HG03196 (cell line): ENCODE data around the gene B4GALT1.

Source experiments
- ATAC-seq: cut with Tn5 transposase; IDR thresholded peaks from one replicate; pipeline ENCODE4 v1.9.1; 2021; ENCODE audit not compliant: unreplicated experiment

The B4GALT1 gene

DNA sequence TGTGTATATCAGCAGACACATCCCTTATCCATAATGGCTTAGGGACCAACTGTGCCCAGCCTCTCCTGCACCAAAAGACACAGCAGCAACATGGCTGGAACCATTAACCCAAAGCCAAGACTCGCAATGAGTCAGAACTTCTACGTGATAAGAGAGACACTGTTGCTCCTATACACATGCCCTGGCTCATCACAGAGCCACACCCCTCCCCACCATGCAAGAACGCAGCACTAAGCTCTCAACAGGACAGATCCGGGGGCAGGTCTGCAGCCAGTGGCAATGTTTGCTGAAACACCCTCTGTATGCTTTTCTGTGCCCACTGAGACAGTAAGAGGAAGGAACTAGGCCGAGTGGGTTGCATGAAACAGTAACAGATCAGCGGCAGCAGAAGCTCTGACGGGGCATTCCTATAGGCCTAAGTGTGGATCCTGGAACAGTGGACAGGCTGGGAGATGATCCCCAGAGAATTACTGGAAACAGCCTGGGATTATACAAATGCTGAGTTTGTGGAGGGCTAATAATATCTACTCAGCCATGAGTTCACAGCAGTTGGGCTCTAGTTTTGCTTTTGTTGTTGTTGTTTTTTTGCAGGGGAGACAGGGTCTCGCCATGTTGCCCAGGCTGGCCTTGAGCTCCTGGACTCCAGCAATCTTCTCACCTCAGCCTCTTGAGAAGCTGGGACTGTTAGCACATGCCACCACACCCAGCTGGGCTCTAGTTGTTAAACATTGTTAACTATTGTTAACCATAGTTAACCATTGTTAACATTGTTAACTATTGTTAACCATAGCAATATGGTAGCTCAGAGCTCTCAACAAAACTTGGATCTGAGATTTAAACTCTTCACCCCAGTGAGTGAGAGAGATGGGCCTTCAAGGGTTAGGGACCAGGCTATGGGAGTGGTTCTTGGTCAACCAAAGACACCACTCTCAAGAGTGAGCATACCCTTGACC, 41.0 kb downstream of the B4GALT1 start:
- no peak for ATAC-seq

DNA sequence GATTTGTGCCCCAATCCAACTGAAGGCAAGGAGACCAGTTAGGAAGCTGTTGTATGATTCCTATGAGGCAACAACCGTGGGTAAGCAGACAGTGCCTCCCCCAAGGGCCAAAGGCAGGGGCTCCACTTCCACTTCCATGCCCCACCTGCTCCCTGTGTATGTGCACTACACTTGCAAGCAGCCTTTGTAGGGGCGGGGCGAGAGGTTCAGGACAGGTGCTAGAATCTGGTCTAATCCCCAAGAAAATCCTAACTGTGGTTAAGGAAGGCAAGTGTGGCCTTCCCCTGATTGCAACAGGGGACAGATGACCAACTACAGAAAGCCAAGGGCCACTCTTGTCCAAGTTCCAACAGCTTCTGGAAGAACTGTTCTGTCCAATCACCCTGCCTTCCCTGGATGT, 41.7 kb downstream of the B4GALT1 start:
- ATAC-seq, result no peak

DNA sequence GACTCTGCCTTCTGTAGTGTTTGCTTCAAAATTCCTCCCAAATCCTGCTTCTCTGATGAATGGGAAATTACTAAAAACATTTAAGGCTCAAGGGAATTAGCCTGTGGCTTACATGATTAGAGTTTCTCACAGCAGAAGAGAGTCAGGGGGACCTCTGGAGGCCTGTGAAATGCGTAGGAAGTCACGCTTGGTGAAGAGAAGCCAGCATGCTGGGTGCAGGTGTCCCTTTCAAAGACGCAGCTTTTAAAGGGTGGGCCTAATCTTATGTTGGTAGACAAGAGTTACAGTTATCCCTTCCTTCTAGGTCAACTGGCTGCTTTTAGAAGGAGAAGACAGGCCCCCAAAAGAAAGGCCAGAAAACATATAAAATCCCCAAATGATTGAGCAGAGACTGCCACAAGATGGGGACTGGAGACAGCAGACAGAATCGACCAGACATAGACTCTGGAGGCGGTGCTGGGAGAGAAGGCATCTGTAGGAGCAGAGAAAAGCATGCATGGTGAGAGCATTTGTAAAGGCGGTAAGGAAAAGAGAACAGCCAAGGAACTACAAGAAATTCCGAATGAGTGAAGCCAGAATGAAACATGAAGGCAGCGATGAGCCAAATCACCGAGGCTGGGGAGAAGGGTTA, 42.3 kb downstream of the B4GALT1 start:
- ATAC-seq, result peak; percentile 46

DNA sequence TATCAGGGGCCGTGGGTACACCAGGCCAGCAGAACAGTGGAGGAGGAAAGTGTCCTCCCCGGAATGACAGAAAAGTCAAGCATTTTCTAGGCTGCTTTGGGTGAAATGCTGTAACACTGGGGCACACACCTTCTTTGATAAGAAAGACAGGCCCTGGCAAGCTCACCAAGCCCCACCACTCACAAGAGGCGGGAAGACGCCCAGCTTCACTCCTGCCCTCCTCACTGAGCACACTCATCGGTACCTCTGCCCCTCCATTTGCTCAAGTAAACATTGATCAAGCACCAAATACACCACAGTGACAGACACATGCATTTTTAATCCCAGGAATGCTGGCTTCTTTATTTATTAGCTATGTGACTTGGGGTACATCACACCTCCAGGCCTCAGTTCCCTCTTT, 43.1 kb downstream of the B4GALT1 start:
- no peak for ATAC-seq

DNA sequence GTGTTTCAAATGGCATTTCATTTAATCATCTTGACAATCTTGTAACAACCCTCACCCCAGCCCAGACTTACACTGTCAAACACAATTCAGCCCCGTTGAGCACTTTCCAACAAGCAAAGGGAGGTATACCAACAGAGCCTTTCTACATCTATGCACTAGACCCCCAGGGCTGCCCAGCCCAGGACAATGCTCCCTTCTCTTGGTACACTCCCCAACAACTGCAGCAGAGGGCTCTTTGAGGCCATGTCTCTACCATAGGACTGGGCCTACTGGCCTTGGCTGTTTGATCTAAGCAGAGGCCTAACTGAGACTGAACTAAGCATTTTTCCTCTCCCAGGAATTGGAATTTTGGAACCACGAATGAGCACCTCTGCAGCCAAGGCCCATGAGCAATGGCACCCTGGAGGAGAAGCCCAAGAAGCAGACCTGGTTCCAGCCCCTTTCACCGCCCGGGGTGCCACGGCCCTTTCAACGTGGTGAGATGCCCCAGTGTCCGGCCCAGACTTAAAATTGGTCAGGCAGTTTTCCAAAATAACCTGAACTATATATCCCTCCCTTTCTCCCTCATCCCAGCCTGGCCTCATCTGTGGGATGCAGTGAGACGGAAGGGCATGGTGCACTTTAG, 43.6 kb downstream of the B4GALT1 start:
- no peak for ATAC-seq

DNA sequence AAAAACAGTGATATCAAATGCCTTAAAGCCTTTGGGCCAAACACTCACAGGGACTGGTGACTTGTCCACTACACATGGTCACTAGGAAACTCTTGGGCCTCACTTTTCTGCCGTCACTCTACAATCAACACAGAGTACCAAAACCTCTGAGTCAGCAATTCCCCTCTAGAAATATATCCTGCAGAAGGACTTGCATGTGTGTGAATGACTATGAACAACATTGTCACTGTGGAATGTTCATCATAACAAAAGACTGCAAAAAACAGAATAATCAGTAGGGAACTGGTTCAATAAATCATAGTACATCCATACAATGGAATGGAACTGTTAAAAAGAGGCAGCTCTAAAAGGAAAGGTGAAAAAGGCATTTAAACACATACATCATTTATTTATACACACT, 46.5 kb downstream of the B4GALT1 start:
- ATAC-seq, result no peak

DNA sequence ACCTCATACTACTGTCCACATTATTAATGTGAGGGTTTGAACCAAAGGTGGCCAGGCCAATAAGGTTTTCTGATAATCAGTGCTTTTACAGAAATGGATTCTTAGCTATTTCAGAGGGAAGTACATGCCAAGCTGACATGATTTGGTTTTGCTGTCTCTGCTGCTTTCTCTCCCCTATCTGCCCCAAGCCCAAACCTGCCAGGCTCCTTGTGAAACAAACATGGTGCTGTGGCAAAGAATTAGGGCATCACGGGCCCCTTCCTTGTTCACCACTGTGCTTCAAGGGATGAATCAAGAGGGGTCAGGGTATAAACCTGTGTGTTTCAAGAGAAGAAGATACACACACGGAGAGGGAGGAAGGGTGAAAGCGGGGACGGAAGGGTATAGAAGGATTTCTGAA, 49.3 kb downstream of the B4GALT1 start:
- no peak for ATAC-seq

DNA sequence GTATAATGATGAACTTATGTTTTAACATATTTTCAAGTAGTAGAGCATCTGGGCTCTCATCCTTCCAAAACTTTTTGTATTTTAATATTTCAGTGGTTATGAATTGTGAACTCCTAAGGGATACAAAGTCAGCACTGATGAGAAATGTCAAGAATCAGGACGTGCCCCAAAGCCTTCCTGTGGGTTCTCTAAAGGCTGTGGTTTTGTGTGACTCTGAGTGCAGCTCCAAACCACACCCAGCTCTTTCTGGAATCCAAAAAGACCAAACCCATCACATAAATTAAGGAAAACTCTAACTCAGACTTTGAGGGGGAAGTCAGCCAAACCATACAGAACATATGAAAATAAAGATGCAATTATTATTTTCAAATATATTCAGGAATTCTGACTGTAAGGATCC, 49.8 kb downstream of the B4GALT1 start:
- no peak for ATAC-seq

DNA sequence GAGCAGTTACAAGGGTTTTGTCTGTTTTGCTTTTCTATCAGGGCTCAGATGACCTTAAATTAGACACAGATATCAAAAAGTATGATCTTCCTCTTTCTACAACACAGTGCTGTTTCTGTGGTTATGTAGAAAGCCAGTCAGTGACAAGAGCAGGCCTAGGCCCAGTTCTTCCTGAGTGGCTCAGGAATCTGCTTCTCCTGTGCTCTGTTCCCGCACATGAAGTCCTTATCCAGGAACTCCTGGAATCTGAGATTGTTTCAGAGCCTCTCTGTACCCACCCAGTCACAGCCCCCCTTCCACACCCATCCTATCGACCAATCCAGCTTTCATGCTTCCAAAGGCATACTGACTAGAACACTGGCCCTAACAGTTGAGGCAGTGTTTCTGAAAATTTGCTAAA, 50.3 kb downstream of the B4GALT1 start:
- no peak for ATAC-seq

DNA sequence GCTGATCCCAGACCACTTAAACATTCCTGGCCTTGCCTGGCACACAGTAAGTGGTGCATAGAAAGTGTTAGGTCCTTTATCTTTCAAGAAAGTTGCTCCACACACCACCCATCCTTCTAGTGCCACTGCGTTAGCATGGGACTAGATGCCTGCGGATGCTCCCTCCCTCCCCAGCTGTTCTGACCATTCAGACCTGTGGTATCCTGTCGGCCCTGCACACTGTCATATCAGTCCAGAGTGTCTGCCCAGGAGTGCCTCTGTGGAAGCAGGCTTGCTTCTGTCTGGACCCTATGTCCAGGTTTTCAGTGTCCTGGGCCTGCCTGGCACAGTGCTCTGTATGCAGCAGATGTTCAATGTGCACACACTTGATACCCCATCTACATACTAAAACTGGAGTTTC, 52.4 kb downstream of the B4GALT1 start:
- no peak for ATAC-seq

DNA sequence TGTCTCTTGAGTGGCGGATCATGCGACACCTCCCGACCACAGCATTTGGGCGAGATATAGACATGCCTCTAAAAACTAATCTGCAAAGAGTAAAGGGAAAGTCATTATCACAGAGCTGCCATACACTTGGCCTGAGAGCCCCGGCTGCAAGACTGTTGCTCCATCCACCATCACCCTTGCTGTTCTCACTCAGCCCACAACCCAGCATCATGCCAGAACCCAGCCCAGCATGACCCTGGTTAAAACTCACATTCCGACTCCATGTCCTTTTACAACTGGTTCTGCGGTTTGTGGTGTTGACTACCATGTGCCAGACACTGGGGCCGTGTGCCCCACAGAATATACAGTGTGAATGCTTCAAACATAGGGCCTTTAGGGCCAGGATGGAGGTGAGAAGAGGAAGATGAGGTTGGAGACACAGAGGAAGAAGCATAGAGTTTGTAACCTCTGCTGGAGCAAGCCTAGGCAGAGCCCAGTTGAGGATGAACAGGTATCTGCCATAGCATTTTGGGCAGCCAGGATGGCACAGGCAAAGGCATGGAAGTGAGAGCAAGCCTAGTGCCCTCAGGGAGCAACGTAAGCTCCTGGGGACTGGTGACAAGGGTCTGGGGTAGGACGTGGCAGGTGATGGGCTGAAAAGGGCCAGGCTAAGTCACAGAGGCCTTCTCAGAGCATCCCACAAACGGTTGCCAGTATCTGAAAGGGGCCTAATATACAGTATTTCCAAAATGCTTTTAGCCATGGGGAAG, 53.2 kb downstream of the B4GALT1 start:
- no peak for ATAC-seq

DNA sequence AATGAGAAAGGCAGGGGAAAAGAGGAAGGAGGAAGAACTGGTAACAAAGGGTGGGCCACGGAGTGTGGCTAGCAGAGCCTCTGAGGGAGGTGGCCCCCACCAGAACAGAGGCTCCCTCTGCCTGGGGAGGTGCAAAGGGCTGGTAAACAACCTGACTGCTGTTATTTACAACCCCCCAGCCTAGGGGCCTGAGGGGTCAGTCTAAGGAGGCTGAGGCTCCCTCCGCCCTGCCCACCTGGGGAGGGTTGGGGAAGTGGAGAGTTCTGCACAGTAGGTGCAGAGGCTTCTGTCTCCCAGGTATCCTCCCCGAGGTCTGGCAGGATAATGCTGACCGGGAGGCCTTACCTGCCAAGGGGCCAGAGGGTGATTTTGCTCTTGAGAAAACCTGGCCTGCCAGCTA, 55.0 kb downstream of the B4GALT1 start:
- ATAC-seq, result no peak

DNA sequence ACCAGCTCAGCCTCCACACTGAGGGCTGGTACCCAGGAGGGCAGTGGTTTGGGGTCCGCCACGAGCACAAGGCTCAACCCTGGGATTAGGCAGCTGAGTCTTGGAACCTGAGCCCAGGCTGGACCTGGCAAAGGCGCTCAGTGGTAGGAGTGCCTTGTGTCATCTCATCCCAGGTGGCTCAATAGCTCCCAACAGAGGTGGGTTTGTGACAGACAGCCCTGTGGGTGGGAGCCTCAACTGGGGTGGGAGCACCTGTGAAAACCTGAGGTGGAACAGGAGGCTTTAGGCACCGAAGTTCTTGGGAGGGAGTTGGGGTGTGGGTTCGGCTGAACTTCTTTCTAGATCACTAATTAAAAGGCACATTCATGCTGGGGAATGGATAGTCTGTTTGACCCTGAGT, 55.5 kb downstream of the B4GALT1 start:
- no peak for ATAC-seq

DNA sequence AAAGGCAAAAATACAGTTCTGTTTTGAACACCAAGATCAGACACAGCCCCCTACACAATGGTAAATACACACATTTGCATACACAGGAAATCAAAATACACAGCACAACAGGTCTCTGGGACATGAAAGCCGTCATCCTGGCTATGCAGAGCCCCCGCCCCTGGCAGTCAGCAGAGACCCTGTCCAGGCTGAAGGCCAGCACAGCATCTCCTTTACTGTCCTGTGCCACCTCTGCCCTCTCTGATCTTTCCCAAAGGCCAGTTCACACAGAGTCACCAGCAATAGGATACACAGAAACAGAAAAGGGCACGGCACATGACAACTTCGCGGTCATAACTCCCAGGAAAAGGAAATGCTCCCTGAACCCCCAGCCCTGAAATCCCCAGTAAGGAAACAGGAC, 56.5 kb downstream of the B4GALT1 start:
- no peak for ATAC-seq

DNA sequence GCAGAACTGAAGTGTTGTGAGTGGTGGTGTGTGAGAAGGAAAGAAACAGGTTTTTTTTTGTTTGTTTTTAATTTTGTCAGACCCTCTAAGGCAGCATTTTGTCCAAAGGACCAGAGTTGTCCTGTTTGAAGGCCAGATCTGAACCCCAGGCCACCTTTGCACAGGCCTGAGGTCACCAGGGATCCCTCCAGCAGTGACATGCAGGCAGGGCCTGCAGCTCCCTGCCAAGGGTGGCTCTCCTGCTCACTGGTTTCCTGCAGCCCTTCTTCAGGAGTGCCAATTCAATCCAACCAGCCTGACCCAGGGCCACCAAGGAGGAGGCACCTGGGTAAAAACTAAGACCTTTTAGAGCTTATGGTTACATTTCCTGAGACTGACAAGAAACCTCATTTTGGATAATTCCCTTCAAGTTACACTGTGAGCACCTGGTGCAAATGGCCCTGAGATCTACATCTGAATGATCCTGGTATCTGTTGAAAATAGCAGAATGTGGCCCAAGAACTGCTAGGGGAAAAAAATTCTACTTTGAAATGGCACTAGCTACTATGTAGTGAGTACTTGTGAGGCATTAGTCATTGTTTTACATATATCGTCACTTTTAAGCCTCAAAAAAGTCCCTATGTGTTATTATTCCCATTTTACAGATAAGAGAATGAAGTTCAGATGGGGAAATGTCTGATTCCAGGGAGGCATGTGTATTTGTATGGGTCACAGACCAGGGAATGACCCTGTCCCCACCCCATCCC, 57.1 kb downstream of the B4GALT1 start:
- ATAC-seq, result no peak

DNA sequence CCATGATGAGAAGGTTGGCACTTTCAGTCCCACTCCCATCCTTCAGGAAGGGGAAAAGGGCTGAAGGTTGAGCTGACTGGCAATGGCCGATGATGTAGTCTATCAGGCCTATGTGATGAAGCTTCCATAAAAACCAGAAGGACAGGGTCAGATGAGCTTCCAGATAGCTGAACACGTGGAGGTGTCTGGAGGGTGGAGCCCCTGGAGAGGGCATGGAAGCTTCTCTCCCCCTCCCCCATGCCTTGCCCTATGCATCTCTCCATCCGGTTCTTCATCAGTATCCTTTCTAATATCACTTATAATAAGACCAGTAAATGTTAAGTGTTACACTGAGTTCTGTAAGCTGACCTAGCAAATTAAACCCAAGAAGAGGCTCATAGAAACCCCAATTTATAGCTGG, 58.0 kb downstream of the B4GALT1 start:
- ATAC-seq, result no peak

DNA sequence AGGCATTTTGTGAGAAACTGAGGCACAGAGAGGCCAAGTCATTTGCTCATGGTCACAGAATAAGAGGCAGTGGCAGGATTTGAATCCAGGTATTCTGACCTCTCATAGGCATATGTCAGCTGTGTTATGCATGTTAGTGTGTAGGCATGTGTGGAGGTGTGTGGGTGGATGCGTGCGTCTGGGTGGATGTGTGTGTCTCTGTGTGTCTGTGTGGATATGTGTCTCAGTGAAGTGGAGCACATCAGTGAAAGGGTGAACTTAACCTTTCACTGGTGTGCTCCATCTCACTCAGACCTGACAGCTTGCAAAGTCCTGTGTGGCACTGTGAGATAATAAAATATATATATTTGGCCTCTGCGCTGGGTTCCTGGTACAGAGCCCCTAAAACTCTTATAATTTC, 58.7 kb downstream of the B4GALT1 start:
- no peak for ATAC-seq

DNA sequence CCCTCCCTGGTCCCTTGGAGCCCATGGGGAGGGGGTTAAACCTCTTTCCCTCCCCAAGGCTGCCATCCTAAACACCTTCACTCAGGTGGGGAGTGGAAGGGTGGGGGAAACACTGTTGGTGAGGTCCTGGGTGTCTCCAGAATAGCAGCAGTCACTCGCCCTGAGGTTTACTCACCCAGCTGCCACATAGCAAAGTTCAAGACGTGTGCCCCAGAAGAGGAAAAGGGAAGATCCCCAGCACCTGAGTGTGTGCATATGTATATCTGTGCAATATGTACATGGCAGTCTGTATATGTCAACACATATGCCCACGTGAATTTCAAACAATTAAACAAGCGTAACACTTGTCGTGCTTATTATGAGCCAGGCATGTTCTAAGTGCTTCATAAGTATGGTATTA, 59.4 kb downstream of the B4GALT1 start:
- no peak for ATAC-seq

DNA sequence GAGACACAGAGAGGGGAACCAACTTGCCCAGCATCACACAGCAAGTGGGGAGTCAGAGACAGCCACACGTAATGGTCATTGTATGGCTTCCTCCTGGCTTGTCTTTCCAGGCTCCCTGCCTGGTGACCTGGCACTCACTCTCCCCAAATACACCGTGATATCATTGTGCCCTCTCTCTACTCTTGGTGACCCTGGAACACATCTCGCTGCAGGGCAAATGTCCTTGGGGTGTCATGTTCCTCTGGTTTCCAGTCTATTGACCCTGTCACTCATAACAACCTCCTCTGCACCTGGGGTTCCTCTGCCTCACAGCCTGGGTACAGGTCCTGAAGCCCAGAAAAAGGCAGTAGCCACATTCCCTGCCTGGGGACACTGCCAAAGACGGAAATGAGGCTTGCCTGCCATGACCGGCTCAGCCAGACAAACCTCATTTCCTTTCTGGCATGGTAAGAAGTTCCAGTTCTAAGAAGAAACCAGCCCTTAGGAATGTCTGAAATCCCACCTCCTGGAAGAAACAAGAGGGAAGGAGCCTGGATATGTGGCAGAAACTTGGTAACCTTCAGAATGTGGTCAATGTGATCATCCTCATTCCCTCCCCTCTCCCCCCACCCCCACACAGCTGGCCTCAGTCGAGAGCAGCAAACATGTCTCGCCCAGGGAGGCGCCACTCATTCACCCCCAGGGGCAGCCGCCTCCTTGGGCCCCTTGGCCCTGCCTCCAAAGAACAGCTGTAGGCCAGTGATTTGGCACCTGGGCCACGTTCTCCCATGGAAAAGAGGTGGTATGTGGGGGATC, 60.1 kb downstream of the B4GALT1 start:
- no peak for ATAC-seq

DNA sequence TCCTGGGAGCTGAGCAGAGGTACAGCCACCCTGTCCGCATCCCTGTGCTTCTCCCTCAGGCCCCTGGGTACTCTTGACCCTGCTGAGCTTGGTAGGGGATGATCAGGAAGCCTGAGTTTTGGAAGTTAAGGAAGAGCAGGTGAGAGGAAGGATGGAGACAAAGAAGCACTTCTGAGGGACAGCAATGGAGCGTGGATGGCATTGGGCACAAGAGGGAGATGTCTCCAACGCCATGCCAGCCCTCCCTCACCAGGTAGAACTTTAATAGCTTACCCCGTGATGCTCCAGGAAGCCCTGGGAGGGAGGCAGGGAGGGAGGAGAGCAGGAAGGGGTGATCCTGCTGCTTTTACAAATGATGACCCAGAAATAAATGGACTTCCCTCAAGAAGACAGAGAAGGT, 60.8 kb downstream of the B4GALT1 start:
- no peak for ATAC-seq
